ENCODE measurements around the gene C16orf87.
"Not testable (repeated sequence)": the region's sequence is repeated elsewhere in the genome, so short reads cannot be mapped to it uniquely, and the experiment has no call there.

The C16orf87 gene, protein sequence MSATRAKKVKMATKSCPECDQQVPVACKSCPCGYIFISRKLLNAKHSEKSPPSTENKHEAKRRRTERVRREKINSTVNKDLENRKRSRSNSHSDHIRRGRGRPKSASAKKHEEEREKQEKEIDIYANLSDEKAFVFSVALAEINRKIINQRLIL

DNA sequence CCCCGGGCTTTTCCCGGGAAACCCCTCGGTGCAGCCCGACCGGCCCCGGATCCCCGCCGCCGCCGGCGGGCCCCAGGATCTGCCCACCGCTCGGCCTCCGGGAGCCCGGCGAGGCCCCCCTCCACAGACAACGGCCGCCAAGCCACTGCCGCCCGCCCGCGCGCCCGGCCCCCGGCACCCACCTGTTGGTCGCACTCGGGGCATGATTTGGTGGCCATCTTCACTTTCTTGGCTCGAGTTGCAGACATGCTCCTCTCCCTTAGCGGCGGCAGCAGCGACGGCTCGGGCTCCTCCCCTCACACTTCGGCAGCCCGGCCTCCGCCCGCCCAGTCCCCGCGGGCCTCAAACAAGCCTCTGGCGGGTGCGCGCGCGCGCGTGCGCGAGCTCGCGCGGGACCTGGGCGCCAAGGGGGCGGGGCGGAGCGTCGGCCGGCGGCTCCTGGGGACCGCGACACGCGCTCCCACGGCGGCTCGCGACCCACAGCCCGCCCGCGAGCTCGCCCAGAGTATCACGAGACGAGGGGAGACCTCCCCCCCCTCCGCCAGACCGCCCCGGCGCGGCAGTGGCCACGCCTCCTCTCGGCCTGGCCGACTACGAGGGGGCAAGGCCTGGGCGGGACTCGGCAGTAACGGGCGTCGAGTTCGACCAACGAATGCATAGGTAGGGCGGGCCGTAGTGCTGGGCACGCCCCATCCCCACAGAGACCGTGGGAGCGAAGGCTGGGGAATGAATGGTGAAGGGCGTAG is at the start of gene C16orf87:
Gene C16orf87 (minus strand): TSS at position 279 of the 746 bp plus-strand sequence. CDS start 31 bp downstream, at position 248.
- peak; percentile 86 for DNase-seq (ENCODE audit: low read depth)

DNA sequence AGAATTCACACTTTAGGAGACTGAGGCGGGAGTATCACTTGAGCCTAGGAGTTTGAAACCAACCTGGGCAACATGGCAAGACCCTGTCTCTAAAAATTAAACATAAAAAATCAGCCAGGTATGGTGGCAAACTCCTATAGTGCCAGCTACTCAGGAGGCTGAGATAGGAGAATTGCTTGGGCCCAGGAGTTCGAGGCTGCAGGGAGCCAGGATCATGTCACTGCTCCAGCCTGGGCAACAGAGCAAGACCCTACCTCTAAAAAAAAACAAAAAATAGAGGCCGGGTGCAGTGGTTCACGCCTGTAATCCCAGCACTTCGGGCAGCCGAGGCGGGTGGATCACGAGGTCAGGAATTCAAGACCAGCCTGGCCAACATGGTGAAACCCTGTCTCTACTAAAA is 44.3 kb upstream of the C16orf87 start:
- no peak for DNase-seq (ENCODE audit: low read depth)

DNA sequence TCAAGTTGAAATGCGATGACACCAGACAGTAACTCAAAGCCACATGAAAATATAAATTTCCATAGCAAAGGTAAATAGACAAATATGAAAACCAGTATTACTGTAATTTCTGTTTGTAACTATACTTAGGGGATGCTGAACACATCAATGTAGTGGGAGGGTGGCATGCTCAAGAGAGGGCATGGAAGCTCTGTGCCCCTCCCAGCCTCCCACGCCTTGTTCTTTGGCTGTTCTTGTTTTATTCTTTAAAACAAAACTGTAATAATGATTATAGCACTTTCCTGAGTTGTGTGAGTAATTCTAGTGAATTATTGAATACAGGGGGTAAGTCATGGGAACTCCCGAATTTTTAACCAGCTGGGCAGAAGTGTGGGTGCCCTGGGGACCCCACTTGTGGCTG is 42.2 kb upstream of the C16orf87 start:
- DNase-seq (ENCODE audit: low read depth) = no peak

- DNase-seq (ENCODE audit: low read depth) = no peak
Observed at GRCh38 chr16:46871597-46871996, 40.6 kb upstream of the C16orf87 start.

DNA sequence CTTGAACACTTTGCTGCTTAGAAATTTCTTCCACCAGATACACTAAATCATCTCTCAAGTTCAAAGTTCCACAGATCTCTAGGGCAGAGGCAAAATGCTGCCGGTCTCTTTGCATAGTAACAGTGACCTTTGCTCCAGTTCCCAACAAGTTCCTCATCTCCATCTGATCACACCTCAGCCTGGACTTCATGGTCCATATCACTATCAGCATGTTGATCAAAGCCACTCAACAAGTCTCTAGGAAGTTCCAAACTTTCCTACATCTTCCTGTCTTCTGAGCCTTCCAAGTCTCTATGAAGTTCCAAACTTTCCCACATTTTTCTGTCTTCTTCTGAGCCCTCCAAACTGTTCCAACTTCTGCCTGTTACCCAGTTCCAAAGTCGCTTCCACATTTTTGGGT is 37.9 kb upstream of the C16orf87 start:
- DNase-seq (ENCODE audit: low read depth) = not testable (repeated sequence)

DNA sequence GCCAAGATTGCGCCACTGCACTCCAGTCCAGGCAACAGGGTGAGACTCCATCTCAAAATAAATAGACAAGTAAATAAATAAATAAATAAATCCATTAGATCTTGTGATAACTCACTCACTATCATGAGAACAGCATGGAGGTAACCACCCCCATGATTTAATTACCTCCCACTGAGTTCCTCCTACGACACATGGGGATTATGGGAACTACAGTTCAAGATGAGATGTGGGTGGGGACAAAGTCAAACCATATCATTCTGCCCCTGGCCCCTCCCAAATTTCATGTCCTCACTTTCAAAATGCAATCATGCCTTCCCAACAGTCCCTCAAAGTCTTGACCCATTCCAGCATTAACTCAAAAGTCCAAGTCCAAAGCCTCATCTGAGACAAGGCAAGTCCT is 36.5 kb upstream of the C16orf87 start:
- DNase-seq (ENCODE audit: low read depth) = not testable (repeated sequence)

DNA sequence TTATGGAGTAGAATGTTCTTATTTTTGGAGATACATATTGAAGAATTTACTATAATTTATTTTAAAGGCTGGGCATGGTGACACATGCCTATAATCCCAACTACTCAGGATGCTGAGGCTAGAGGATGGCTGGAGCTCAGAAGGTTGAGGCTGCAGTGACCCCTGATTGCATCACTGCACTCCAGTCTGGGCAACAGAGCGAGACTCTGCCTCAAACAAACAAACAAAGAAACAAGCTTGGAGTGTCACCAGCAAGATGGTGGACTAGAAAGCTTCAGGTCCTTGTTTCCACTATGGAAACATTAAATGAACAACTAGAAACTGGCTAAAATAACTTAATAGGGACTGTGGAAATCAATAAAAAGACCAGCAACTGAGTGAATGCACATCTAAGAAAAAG is 35.3 kb upstream of the C16orf87 start:
- no peak for DNase-seq (ENCODE audit: low read depth)

DNA sequence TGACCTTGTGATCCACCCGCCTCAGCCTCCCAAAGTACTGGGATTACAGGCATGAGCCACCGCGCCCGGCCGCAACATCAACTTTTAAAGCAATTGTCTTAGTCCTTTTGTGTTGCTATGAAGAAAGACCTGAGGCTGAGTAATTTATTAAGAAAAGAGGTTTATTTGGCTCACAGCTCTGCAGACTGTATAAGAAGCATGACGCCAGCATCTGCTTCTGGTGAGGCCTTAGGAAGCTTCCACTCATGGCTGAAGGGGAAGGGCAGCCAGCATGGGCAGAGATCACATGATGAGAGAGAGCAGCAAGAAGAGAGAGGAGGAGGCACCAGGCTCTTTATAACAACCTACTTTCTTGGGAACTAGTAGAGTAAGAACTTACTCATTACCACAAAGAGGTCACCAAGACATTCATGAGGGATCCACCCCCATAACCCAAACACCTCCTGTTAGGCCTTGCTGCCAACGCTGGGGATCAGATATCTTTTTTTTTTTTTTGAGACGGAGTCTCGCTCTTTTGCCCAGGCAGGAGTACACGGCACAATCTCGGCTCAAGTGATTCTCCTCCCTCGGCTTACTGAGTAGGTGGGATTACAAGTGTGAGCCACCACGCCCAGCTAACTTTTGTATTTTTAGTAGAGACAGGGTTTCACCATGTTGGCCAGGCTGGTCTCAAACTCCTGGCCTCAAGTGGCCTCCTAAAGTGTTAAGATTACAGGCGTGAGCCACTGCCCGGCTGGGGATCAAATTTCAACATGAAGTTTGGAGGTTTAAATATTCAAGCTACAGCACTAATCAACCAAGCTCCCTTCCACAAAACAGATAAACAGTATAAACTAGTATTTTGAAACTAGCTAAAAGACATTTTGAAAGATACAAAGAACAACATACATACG is 31.8 kb upstream of the C16orf87 start:
- no peak for DNase-seq (ENCODE audit: low read depth)

DNA sequence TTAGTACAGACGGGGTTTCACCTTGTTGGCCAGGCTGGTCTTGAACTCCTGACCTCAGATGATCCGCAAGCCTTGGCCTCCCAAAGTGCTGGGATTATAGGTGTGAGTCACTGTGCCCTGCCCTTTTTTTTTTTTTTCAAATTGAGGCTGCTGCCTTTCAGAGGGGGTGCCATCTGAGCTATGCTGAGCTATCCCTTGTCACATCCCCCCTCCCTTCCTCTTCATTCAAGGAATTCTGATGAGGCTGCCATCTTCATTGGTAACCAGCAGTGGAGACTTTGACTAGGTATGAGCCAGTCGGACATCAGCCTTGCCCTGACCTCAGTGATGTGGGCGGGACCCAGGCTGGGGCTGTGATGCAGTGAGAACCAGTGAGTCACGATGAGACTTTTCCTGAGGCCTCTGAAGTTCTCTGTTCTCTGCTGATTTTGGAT is 28.8 kb upstream of the C16orf87 start:
- no peak for DNase-seq (ENCODE audit: low read depth)

GRCh38 chr16:46858151-46858550 is 27.2 kb upstream of the C16orf87 start:
- DNase-seq (ENCODE audit: low read depth) = no peak

DNA sequence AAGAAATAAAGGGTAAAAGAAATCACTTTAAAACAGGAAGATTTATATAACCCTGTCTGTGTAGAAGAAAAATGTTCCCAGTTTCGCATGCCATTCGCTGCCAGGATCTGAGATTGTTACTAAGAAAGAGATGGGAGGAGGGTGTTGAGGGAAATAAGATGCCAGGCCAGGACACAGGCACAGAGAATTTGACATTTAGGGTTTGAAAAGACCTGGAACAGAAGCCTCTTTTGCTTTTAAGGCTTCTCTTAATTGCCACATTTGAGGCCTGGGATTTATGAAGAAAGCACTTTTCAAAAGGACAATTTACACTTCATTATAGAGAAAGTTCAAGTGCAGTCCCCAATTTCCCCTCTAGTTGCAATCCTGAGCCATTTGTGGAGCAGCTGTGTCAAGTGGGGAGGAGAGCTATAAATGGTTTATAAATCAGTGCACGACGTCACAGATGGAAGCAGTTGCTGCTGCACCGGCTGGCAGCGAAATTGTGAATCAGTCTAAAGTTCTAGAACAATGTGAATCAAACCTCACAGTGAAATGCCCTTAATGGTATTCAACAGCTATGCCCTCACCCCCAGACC is 26.5 kb upstream of the C16orf87 start:
- no peak for DNase-seq (ENCODE audit: low read depth)

DNA sequence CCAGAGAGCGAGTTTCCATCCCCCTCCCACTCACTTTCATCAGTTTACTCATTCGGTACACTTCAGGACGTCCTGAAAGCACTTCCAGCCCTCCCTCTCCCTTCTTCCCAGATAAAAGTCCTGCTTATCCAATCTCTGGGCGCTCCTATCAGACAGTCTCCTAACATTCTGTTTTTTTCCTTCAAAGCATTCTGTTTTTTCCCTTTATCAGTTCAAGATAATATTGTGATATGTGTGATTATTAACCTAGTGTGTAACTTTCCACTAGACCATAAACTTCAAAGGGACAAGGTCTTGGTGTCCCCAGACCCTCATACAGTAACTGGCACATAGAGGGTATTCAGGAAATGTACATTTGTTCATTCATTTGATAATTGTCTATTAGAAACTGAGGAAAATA is 24.4 kb upstream of the C16orf87 start:
- no peak for DNase-seq (ENCODE audit: low read depth)

DNA sequence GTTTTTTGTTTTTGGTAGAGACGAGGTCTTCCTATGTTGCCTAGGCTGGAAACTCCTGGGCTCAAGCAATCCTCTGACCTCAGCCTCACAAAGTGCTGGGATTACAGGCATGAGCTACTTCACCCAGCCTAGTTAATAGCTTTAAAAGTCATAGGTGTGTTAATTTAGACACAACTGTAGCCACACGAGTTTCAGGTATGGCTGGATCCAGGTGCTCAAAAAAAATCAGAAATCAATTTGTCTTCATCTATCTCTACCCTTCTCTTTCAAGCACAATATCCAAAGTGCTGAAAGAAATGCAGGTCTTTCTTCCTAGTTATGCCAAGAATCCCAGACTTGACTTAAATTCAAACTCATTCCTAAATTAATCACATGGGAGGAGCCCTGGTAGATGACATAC is 23.9 kb upstream of the C16orf87 start:
- no peak for DNase-seq (ENCODE audit: low read depth)

- DNase-seq (ENCODE audit: low read depth) = peak; percentile 29
Observed at GRCh38 chr16:46853713-46854443, 22.9 kb upstream of the C16orf87 start.

GRCh38 chr16:46852130-46852529 is 21.1 kb upstream of the C16orf87 start:
- no peak for DNase-seq (ENCODE audit: low read depth)

GRCh38 chr16:46850619-46851555 is 19.9 kb upstream of the C16orf87 start:
- DNase-seq (ENCODE audit: low read depth) = no peak

DNA sequence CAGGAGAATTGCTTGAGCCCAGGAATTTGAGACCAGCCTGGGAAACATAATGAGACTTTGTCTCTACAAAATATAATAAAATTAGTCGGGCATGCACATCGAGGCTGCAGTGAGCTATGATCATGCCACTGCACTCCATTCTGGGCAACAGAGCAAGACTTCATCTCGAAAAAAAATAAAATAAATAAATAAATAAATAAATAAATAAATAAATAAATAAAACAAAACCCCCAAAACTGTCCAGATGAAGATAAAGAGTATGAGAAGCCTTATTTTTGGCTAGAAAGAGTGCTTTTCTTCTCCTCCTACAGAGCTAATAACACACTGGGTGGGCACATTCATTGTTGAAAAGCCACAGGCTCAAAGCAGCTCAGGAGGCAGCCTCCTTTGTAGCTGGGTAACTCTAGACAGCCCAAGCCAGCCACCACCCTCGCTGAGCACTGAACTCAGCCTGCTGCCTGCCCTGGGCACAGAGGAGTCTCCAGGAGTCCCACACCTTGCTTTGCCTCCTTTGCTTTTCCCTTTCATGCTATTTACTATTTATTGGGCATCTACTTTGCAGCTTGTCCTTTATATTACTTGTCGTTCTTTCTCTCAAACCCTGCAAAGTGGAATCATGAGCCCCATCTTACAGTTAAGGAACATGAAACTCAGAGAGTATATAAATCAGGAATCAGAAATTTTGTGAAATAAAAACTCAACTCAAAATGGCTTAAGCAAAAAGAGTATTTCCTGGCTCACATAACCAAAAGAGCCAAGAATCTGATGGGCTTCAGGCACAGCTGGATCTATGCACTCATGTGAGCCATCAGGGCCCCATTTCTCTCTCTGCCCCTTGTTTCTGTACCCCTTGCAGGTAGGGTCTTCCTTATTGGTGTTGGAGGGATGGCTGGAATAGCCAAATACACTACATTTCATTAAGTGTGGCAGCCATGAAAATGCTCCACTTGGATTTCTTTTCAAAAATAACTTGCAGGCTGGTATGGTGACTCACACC is 18.1 kb upstream of the C16orf87 start:
- DNase-seq (ENCODE audit: low read depth) = no peak

GRCh38 chr16:46845952-46846351 is 15.0 kb upstream of the C16orf87 start:
- DNase-seq (ENCODE audit: low read depth) = no peak

- no peak for DNase-seq (ENCODE audit: low read depth)
Observed at GRCh38 chr16:46844771-46845170, 13.8 kb upstream of the C16orf87 start.

Measured in stimulated activated CD8-positive, alpha-beta memory T cell treated with anti-CD3 and anti-CD28 coated beads, Interleukin-12 subunit alpha, Interleukin-12 subunit beta, amount 100 ng/mL, for 1 hour (primary cell).